Mesenchymal stem cell (in vitro differentiated cells and primary cell): ENCODE results near the gene C2orf68.
"Not testable (repeated sequence)": the region's sequence is repeated elsewhere in the genome, so short reads cannot be mapped to it uniquely, and the experiment has no call there.

Experiments used
- DNase-seq: peaks from one replicate; pipeline ENCODE4 v3.0.0-alpha.2; 2013
- H2AFZ ChIP-seq: one replicate; pipeline ENCODE4 v1.6.1; 2013; ENCODE audit warnings: low read depth, mild to moderate bottlenecking, control low read depth, inconsistent platforms, low read length, moderate library complexity
- H2AK5ac ChIP-seq: 2 replicates; pipeline ENCODE4 v1.6.1; 2013; ENCODE audit warnings: low read length, moderate library complexity, mild to moderate bottlenecking, inconsistent platforms; ENCODE audit not compliant: severe bottlenecking
- H2BK120ac ChIP-seq: one replicate; pipeline ENCODE4 v1.6.1; 2013; ENCODE audit warnings: low read depth, mild to moderate bottlenecking, inconsistent platforms, low read length, moderate library complexity
- H2BK12ac ChIP-seq, 2 experiments: one replicate each; pipeline ENCODE4 v1.6.1; 2013; ENCODE audit warnings: inconsistent platforms in 2 of 2, low read length in 2 of 2, mild to moderate bottlenecking in 2 of 2, moderate library complexity in 2 of 2, control low read depth in 1 of 2
- H2BK15ac ChIP-seq: one replicate; pipeline ENCODE4 v1.6.1; 2013; ENCODE audit warnings: mild to moderate bottlenecking, low read depth, inconsistent platforms; ENCODE audit not compliant: poor library complexity, severe bottlenecking
- H2BK5ac ChIP-seq: 2 replicates; pipeline ENCODE4 v1.6.1; 2013; ENCODE audit warnings: low read depth, mild to moderate bottlenecking, low read length, control low read depth, inconsistent platforms; ENCODE audit not compliant: poor library complexity, severe bottlenecking
- H3K14ac ChIP-seq, 2 experiments: one replicate each; pipeline ENCODE4 v1.6.1; 2013; ENCODE audit warnings: inconsistent platforms in 2 of 2, low read length in 2 of 2, control low read depth in 1 of 2, mild to moderate bottlenecking in 1 of 2, moderate library complexity in 1 of 2
- H3K18ac ChIP-seq, 2 experiments: one replicate each; pipeline ENCODE4 v1.6.1; 2013; ENCODE audit warnings: inconsistent platforms in 2 of 2, low read length in 2 of 2, control low read depth in 1 of 2, low read depth in 1 of 2, mild to moderate bottlenecking in 1 of 2
- H3K23ac ChIP-seq, 2 experiments: one replicate each; pipeline ENCODE4 v1.6.1; 2013; ENCODE audit warnings: inconsistent platforms in 2 of 2, low read length in 2 of 2, mild to moderate bottlenecking in 2 of 2, moderate library complexity in 2 of 2, control low read depth in 1 of 2
- H3K27ac ChIP-seq: 2 replicates; pipeline ENCODE4 v1.5.1; 2013; ENCODE audit warnings: mild to moderate bottlenecking, moderate library complexity, low read length, control low read depth, inconsistent platforms; ENCODE audit not compliant: poor library complexity, severe bottlenecking
- H3K27me3 ChIP-seq, 2 experiments: 2 replicates each; pipeline versions ENCODE4 v1.6.1 to v1.7.0; 2013; ENCODE audit warnings: low read length in 2 of 2, mild to moderate bottlenecking in 2 of 2, moderate library complexity in 2 of 2, control low read depth in 1 of 2, inconsistent platforms in 1 of 2; ENCODE audit not compliant: control insufficient read depth in 1 of 2, insufficient read depth in 1 of 2
- H3K36me3 ChIP-seq, 2 experiments: 2 replicates each; pipeline versions ENCODE4 v1.6.1 to v1.7.0; 2013; ENCODE audit warnings: low read length in 2 of 2, control low read depth in 1 of 2, inconsistent platforms in 1 of 2, low read depth in 1 of 2, mild to moderate bottlenecking in 1 of 2; ENCODE audit not compliant: insufficient read depth in 2 of 2, control insufficient read depth in 1 of 2
- H3K4ac ChIP-seq, 2 experiments: one replicate each; pipeline ENCODE4 v1.6.1; 2013; ENCODE audit warnings: inconsistent platforms in 2 of 2, low read length in 2 of 2, mild to moderate bottlenecking in 2 of 2, moderate library complexity in 2 of 2, control low read depth in 1 of 2, low read depth in 1 of 2
- H3K4me1 ChIP-seq: 2 replicates; pipeline ENCODE4 v1.6.1; 2013; ENCODE audit warnings: low read depth, low read length, control low read depth; ENCODE audit not compliant: control insufficient read depth, insufficient read depth
- H3K4me2 ChIP-seq: 2 replicates; pipeline ENCODE4 v1.6.1; 2013; ENCODE audit warnings: low read length, mild to moderate bottlenecking, inconsistent platforms; ENCODE audit not compliant: poor library complexity, severe bottlenecking
- H3K4me3 ChIP-seq, 2 experiments: 2 replicates each; pipeline versions ENCODE4 v1.5.1 to v1.7.0; 2013; ENCODE audit warnings: low read length in 2 of 2, mild to moderate bottlenecking in 2 of 2, control low read depth in 1 of 2, low read depth in 1 of 2; ENCODE audit not compliant: insufficient read depth in 1 of 2
- H3K79me1 ChIP-seq: replicated peaks from 2 replicates; pipeline ENCODE4 v1.6.1; 2013; ENCODE audit warnings: mild to moderate bottlenecking, control low read depth, low read length, inconsistent platforms; ENCODE audit not compliant: poor library complexity, severe bottlenecking
- H3K9ac ChIP-seq: 2 replicates; pipeline ENCODE4 v1.7.0; 2013; ENCODE audit warnings: mild to moderate bottlenecking, low read length, moderate library complexity
- H3K9me3 ChIP-seq: 2 replicates; pipeline ENCODE4 v1.7.0; 2013; ENCODE audit warnings: mild to moderate bottlenecking, low read length; ENCODE audit not compliant: control insufficient read depth
- H4K8ac ChIP-seq: one replicate; pipeline ENCODE4 v1.6.1; 2013; ENCODE audit warnings: inconsistent platforms, mild to moderate bottlenecking, low read length, moderate library complexity
- H4K91ac ChIP-seq: one replicate; pipeline ENCODE4 v1.6.1; 2013; ENCODE audit warnings: mild to moderate bottlenecking, low read length, inconsistent platforms
- WGBS: methylation state at CpG from one replicate; pipeline ENCODE4 v1.1.7; 2013; ENCODE audit warnings: mixed read lengths; 5-methylcytosine and 5-hydroxymethylcytosine counted together

Gene C2orf68

DNA sequence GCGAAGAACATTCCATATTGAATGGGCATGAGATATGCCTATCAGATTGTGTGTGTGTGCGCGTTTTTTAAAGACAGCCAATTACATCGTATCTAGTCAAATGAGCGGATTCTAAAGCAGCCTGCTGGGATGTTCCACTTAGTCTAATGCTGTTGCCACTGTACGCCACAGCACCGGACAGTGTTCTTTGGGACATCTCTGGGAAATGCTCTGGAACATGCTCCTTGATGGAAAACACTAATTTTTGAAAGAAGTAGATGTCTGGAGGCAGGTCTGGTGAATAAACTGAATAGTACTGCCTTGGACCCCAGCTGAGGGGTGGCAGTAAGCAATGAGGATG lies 5.8 kb downstream of the C2orf68 start:
- Histone ChIP-seq H2AFZ (no peak overlapping the region), H2BK15ac (no peak overlapping the region), H3K9me3 (no peaks in the 10 kb centered on the region), H4K8ac (no peak overlapping the region), H3K4ac (peak overlapping the region in 1 of 2 experiments; percentile 5), H3K27ac (peak overlapping the region; percentile 76), H3K4me2 (no peak overlapping the region), H3K79me1 (peaks cover 21% of the 10 kb centered on the region), H3K27me3 (no peaks in the 10 kb centered on the region), H3K9ac (peak overlapping the region; percentile 7), H2BK5ac (no peak overlapping the region), H2BK120ac (no peak overlapping the region), H3K23ac (no peak overlapping the region), H2BK12ac (peak overlapping the region in 1 of 2 experiments; percentile 37), H3K18ac (peak overlapping the region in 1 of 2 experiments; percentile 16), H3K36me3 (peaks cover 19 to 42% of the 10 kb centered on the region in 2 experiments), H4K91ac (no peak overlapping the region), H3K4me1 (peaks cover 29% of the 10 kb centered on the region), H3K4me3 (no peak overlapping the region), H2AK5ac (peak overlapping the region; percentile 17), H3K14ac (no peak overlapping the region)
- 86% methylated on average over 7 of the region's 7 CpGs for WGBS
- DNase-seq, result no peak

- Histone ChIP-seq H2AFZ (no peak overlapping the region), H3K4ac (no peak overlapping the region), H3K9me3 (no peaks in the 10 kb centered on the region), H3K27ac (peak overlapping the region; percentile 76), H2BK120ac (no peak overlapping the region), H3K27me3 (no peaks in the 10 kb centered on the region), H3K4me1 (peaks cover 30% of the 10 kb centered on the region), H3K36me3 (peaks cover 23 to 45% of the 10 kb centered on the region in 2 experiments), H3K23ac (no peak overlapping the region), H3K9ac (peak overlapping the region; percentile 2), H2AK5ac (peak overlapping the region; percentile 33), H3K4me2 (no peak overlapping the region), H2BK5ac (no peak overlapping the region), H3K4me3 (peak overlapping the region in 1 of 2 experiments; percentile 2), H3K18ac (no peak overlapping the region), H2BK12ac (no peak overlapping the region), H4K91ac (no peak overlapping the region), H4K8ac (no peak overlapping the region), H3K79me1 (peaks cover 22% of the 10 kb centered on the region), H2BK15ac (no peak overlapping the region), H3K14ac (no peak overlapping the region)
- 16% methylated on average over 4 of the region's 4 CpGs for WGBS
- DNase-seq, result peak; percentile 84
Observed at GRCh38 chr2:85605406-85606115, 6.3 kb downstream of the C2orf68 start.

- no peak overlapping the region for H2BK5ac ChIP-seq
- H3K4me1 ChIP-seq, result peaks cover 27% of the 10 kb centered on the region
- no peak overlapping the region for H2BK120ac ChIP-seq
- peaks cover 27 to 49% of the 10 kb centered on the region in 2 experiments for H3K36me3 ChIP-seq
- no peak overlapping the region for H3K23ac ChIP-seq
- H2AFZ ChIP-seq, result no peak overlapping the region
- peak overlapping the region in 1 of 2 experiments; percentile 10 for H3K4me3 ChIP-seq
- H3K14ac ChIP-seq, result no peak overlapping the region
- H3K9me3 ChIP-seq, result no peaks in the 10 kb centered on the region
- H3K79me1 ChIP-seq, result peaks cover 22% of the 10 kb centered on the region
- H4K8ac ChIP-seq, result no peak overlapping the region
- H3K4ac ChIP-seq, result no peak overlapping the region
- no peak for DNase-seq
- H3K18ac ChIP-seq, result no peak overlapping the region
- H3K27ac ChIP-seq, result no peak overlapping the region
- 100% methylated on average over 4 of the region's 6 CpGs for WGBS
- H3K9ac ChIP-seq, result peak overlapping the region; percentile 2
- no peaks in the 10 kb centered on the region for H3K27me3 ChIP-seq
- H2AK5ac ChIP-seq, result peak overlapping the region; percentile 55
- no peak overlapping the region for H3K4me2 ChIP-seq
- H2BK12ac ChIP-seq, result no peak overlapping the region
- no peak overlapping the region for H4K91ac ChIP-seq
- no peak overlapping the region for H2BK15ac ChIP-seq
Observed at GRCh38 chr2:85604568-85605339, 7.1 kb downstream of the C2orf68 start.

GRCh38 chr2:85604133-85604444 lies 7.8 kb downstream of the C2orf68 start:
- H4K8ac ChIP-seq, H3K27me3 ChIP-seq, H3K4ac ChIP-seq, H4K91ac ChIP-seq, H2AK5ac ChIP-seq, H3K9ac ChIP-seq, H2BK120ac ChIP-seq, H2AFZ ChIP-seq, H3K14ac ChIP-seq, H3K23ac ChIP-seq, DNase-seq, H3K4me2 ChIP-seq, H2BK5ac ChIP-seq, H2BK12ac ChIP-seq, H3K9me3 ChIP-seq, H3K18ac ChIP-seq, H3K27ac ChIP-seq, H2BK15ac ChIP-seq: not testable (repeated sequence)
- Histone ChIP-seq H3K36me3 (peaks cover 28 to 52% of the 10 kb centered on the region in 2 experiments), H3K79me1 (peaks cover 21% of the 10 kb centered on the region), H3K4me3 (peak overlapping the region in 1 of 2 experiments; percentile 99), H3K4me1 (peaks cover 27% of the 10 kb centered on the region)
- WGBS, result 97% methylated on average over 3 of the region's 3 CpGs
